Measurements from ENCODE around the gene HOXD9.

DNA sequence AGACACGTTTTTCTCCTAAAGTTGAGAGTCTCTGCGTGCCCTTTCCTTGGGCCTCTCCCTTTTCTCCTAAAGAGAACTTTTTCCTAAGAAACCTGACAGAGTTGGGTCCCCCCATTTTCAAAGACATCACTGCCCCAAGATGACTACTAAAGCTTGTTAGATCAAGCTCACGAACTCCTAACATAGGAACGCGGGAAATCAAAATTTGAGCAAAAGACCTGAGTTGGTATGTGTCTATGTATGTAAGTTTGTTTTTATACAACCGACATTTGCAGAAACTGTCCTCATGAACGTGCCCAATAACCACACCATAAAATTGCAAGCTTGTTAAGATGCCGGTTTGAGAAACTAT is 28.6 kb upstream of the HOXD9 start:
- TF ChIP-seq YY1 (IDR thresholded peaks at IDR 0.05; ENCODE audit: insufficient read depth, insufficient read length) (no peak), SUZ12 (IDR thresholded peaks at IDR 0.05; ENCODE audit: extremely low read depth, insufficient read depth, insufficient read length) (no peak), ZNF274 (IDR thresholded peaks at IDR 0.05; ENCODE audit: low read depth, low read length) (no peak)
